HepG2 (cell line): Measurements from ENCODE around the gene ANKMY2.

Source experiments
- POLR2AphosphoS5 ChIP-seq: IDR thresholded peaks from 2 replicates; pipeline ENCODE4 v1.6.1; 2012; ENCODE audit warnings: low read depth, low read length
- SOX6 ChIP-seq, 2 experiments: fragments of 450-650 bp in 1 of 2; sonication (generic) in 1 of 2; formaldehyde crosslinking in 1 of 2; IDR thresholded peaks; 2 replicates each; pipeline versions ENCODE4 v1.4.0 to v1.6.1; 2017 to 2020; ENCODE audit warnings: antibody characterized with exemption in 1 of 2, mild to moderate bottlenecking in 1 of 2, missing genetic modification reagents in 1 of 2

DNA sequence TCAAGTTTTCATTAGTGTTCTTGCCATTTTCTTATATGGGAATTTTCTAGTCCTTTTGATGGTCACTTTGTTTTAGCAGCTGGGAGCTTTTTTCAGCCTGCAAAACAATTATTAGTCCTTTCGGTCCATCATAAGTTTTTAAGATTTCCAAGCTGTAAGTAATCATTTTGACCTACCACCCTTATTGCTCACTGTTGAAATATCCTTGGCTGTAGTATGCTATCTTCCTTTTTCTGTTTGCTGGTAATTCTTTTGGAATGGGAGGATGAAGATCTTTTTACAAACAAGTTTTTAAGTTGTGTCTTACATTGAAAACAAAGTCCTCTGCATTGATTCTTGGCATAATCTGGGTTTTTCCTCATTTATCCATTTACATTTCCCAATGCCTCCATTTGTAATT lies 24.5 kb upstream of the ANKMY2 start:
- TF ChIP-seq SOX6 (IDR thresholded peaks at IDR 0.05): no peak
- TF ChIP-seq SOX6 (CRISPR knock-in tag; IDR thresholded peaks at IDR 0.05): no peak
- TF ChIP-seq POLR2AphosphoS5: no peak
